ENCODE measurements around the gene MCC.

DNA sequence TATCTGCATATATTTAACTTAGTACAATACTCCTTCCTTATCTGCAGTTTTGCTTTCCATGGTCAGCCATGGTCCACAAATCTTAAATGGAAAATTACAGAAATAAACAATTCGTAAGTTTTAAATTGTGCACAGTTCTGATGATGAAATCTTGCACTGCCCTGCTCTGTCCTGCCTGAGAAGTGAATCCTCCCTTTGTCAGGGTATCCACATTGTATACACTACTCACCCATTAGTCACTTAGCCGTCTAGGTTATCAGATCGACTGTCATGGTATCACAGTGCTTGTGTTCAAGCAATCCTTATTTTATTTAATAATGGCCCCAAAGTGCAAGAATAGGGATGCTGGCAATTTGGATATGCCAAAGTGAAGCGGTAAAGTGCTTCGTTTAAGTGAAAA lies 16.9 kb upstream of the MCC start:
- TF ChIP-seq, protein P1, sequence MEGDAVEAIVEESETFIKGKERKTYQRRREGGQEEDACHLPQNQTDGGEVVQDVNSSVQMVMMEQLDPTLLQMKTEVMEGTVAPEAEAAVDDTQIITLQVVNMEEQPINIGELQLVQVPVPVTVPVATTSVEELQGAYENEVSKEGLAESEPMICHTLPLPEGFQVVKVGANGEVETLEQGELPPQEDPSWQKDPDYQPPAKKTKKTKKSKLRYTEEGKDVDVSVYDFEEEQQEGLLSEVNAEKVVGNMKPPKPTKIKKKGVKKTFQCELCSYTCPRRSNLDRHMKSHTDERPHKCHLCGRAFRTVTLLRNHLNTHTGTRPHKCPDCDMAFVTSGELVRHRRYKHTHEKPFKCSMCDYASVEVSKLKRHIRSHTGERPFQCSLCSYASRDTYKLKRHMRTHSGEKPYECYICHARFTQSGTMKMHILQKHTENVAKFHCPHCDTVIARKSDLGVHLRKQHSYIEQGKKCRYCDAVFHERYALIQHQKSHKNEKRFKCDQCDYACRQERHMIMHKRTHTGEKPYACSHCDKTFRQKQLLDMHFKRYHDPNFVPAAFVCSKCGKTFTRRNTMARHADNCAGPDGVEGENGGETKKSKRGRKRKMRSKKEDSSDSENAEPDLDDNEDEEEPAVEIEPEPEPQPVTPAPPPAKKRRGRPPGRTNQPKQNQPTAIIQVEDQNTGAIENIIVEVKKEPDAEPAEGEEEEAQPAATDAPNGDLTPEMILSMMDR (conservative IDR thresholded peaks at IDR 0.05 in 1 of 2, IDR thresholded peaks at IDR 0.05 in 1 of 2; ENCODE audit: low read depth in 1 of 2, low read length in 2 of 2): no peak
- TF ChIP-seq EZH2 (IDR thresholded peaks at IDR 0.05; ENCODE audit: low read length, missing control alignments): no peak
